AG08395 (cell line): ENCODE measurements around the gene UNKL.
"Not testable (repeated sequence)": the region's sequence is repeated elsewhere in the genome, so short reads cannot be mapped to it uniquely, and the experiment has no call there.

Experiments
- DNase-seq: peaks from one replicate; pipeline ENCODE4 v3.0.0; 2012; ENCODE audit warnings: mixed read lengths, low spot score

The UNKL gene

GRCh38 chr16:1338855-1339675 lies 75.4 kb downstream of the UNKL start:
- DNase-seq: no peak

GRCh38 chr16:1338119-1338730 lies 76.3 kb downstream of the UNKL start:
- no peak for DNase-seq

DNA sequence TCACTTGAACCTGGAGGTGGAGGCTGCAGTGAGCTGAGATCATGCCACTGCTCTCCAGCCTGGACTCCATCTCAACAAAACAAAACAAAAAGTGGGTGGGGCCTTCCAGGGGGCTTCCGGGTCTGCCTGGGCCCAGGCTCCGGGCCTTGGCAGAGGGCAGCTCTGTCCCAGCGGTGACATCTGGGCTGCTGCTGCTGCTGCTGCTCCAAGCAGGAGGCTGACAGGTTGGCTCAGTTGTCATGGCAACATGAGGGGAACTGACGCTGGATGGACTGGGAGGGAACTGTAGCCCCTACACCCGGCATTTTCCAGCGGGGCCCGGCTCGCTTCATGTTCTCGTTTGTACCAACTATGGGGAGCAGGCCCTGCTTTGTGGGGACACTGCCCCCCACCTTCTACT lies 77.0 kb downstream of the UNKL start:
- no peak for DNase-seq

DNA sequence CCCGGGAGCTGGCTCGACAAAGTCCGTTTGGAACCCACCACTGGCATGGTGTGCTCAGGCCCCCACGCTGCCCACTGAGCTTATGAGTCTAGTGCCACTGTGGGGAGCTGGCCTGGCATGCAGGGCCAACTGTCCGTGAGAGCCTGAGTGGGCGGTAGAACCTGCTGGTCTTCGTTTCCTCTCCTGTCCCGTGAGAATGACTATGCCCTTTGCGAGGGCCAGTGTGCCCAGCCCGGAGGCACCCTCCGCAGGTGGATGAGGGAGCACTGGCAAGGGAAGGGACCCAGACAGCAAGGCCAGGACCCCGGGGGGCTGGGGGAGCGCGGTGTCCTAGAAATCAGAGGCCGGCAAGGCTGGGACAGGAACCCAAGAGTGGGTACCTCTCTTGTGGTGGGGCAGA lies 77.9 kb downstream of the UNKL start:
- DNase-seq: no peak

DNA sequence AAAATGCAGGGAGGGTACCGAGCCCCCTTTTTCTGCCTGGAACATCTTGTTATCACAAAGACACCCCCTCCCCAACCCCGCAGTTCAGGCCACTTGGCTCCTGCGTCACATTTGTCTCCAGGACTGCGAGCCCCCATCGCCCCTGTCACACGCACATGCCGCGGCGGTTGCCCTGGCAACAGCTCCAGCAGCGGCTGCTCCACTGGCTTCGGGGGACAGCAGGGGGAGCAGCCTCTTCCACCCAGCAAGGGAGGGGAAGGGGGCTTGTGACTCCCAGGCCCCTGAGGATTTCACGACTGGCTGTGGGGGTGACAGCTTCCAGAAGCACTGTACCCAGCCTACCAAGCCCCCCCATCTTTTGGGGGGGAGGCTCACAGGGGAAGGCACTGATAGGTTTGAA lies 78.5 kb downstream of the UNKL start:
- no peak for DNase-seq

DNA sequence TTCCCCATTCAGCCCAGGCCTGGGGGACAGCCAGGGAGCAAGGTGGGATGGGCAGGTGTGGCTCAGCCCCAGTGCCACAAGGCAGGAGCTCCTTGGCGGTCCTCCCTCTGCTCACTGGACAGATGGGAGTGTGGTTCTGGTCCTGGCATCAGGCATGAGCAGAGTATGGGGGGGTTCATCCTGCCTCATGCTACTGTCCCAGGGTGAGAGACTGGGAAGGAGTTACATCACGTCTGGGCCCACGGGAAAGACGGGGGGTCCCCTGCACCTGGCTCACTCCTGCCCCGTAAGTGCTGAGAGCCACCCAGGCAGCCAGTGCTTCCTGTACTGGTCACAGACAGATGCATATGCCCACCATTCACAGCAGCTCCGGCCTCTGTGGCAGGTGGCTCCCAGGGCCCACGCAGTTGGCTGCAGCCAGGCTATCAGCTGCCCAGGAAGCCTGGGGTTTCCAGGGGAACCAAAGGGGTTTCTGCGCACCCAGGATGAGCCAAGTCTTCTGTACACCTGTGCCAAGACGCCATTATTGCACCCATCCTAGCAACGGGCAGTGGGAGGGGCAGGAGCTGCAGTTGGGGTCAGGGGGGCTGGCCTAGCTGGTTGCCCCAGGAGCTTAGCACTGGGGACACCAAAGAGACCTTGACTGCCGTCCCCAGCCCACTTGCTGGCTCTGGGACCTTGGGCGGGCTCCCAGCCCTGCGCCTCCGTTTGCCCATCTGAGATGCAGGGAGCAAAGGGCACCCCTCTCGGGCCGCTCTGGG lies 79.1 kb downstream of the UNKL start:
- no peak for DNase-seq

DNA sequence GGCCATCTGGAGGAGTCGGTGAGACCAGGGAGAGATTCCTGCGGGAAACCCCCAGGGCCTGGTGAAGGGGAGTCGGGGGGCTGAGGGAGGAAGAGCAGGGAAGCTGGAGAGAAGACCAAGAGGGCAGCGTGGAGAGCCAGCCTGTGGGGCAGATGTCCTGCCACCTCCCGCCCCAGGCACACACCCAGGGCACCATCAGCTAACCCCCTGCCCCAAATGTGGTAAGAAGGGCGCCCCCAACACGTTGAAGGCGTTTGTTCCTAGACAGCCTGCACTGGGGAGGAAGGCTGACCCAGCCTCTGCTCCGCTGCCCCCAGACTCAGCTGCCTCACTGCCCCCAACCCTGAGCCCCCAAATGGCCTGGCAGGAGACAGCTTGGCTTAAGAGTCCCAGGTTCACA lies 79.8 kb downstream of the UNKL start:
- no peak for DNase-seq

GRCh38 chr16:1333854-1334700 lies 80.4 kb downstream of the UNKL start:
- DNase-seq: no peak

- peak; percentile 72 for DNase-seq
These were observed 81.2 kb downstream of the UNKL start, which contains the start of gene BAIAP3 for GRCh38 chr16:1333149-1333812. Gene BAIAP3, plus strand, starts transcription at chr16:1333645. Its CDS starts 4,905 bp downstream, at chr16:1338550.

DNA sequence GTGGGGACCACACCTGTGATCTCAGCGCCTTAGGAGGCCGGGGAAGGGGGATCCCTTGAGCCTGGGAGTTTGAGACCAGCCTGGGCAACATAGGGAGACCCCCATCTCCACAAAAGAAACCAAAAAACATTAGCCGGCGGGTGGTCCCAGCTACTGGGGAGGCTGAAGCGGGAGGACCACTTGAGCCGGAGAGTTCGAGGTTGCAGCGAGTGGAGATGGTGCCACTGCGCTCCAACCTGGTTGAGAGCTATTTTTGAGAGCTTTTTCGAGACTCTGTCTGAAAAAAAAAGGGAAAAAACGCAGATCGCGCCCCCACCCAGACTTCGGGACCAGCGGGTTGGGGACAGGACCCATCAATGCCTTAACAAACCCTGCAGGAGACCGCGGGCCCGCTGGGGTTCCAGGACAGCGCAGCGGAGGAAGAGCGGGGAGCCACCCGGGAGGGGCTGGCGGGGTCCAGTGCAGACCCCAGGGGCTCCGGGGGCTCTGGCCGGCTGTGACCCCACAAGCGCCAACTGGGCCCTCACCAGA lies 81.8 kb downstream of the UNKL start:
- no peak for DNase-seq

DNA sequence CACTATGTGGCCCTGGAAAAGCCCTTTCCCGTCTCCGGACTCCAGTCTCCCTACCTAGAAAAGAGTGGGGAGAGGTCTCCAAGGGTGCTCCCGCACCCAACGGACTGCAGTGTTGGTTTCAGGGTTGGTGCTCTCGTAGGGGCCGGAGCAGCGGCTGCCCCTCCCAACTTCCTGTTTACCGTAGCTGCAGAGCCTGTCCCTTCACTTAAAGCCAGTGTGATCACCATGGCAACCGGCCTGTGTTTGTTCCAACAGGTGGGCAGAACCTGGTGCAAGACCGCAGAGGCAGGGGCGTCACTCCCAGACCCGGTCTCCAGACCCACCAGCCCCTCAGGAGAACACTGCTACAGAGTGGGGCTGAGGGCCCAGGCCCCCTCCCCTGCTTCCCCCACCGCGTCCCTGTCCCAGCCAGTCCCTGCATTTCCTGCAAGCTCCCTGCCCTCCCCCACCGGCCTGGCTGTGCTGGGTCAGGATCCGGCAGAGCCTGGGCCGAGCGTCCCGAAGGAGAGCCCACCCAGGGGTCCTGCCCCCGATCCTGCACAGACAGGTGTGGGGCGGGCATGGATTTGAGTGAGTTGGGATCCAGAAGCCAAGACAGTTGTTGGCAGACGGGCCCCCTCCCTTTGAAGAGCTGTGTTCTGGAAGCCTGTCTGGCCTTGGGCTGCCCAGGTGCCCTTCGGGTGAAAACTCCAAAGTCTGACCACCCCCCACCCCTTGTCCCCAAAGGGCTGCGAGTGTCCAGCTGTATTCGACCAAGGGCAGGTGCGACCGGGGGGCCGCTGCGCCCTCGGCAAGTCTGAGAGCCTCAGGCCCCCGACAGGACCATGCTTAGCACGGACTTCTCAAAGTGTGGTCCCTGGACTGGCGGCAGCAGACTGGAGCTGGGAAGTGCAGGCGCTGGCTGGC lies 82.5 kb downstream of the UNKL start:
- peak; percentile 56 for DNase-seq

- no peak for DNase-seq
These were observed 83.4 kb downstream of the UNKL start for GRCh38 chr16:1330931-1331711.

GRCh38 chr16:1330260-1330914 lies 84.1 kb downstream of the UNKL start:
- DNase-seq: no peak

DNA sequence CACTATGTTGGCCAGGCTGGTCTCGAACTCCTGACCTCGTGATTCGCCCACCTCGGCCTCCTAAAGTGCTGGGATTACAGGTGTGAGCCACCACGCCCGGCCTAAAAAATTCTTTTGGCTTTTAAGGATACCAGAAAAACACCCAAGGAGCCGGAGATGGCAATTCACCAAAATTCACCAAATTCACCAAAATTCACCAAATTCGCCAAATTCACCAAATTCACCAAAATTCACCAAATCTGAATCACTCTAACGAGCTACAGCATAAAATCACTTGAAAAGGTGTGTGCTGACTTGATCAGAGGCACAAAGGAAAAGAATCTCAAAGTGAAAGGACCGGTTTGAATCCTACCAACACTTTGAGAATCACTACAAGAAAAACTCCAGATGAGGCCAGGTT lies 85.5 kb downstream of the UNKL start:
- DNase-seq: not testable (repeated sequence)

DNA sequence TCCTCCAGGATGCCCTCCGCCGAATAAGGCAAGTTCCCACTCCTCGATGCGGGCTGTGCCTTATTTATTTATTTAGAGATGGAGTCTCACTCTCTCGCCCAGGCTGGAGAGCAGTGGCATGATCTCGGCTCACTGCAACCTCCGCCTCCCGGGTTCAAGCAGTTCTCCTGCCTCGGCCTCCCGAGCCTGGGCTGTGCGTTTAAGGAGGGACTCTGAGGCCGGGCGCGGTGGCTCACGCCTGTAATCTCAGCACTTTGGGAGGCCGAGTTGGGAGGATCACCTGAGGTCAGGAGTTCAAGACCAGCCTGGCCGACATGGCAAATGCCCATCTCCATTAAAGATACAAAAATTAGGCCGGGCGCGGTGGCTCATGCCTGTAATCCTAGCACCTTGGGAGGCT lies 86.4 kb downstream of the UNKL start:
- not testable (repeated sequence) for DNase-seq

GRCh38 chr16:1327619-1327947 lies 86.9 kb downstream of the UNKL start:
- DNase-seq: no peak

GRCh38 chr16:1326946-1327618 lies 87.4 kb downstream of the UNKL start:
- no peak for DNase-seq

DNA sequence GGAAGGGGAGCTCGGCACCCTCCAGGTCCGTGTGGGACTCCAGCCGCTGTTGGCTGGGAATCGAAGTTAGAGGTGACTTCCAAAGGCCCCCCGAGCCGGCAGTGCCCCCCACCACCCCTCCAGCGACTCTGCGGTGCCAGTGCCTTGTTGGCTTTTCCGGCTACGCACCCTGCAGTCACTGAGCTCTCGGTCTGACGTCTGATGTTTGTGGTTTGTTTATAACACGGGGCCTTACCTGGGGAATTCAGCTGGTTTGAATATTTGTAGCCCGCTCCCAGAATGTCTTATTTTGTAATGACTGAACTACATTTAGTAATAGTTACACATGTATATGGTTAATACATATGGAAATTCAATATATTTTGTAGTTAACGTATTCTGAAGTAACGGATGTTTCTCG lies 88.1 kb downstream of the UNKL start:
- DNase-seq: no peak
